DMS 273 (cell line): ENCODE results near the gene SNAP29.
"Not testable (repeated sequence)": the region's sequence is repeated elsewhere in the genome, so short reads cannot be mapped to it uniquely, and the experiment has no call there.

ENCODE experiments used
- DNase-seq: peaks from one replicate; lab custom pipeline; 2025; ENCODE audit not compliant: unreplicated experiment; lab: John Stamatoyannopoulos, UW

Gene SNAP29

GRCh38 chr22:20899827-20900423 lies 41.1 kb downstream of the SNAP29 start:
- no peak for DNase-seq

GRCh38 chr22:20901093-20902033 lies 42.6 kb downstream of the SNAP29 start:
- DNase-seq = not testable (repeated sequence)

- DNase-seq = no peak
Observed at GRCh38 chr22:20903093-20903492, 44.3 kb downstream of the SNAP29 start.

GRCh38 chr22:20904008-20904979 lies 45.5 kb downstream of the SNAP29 start:
- peak; percentile 40 for DNase-seq

GRCh38 chr22:20904980-20905355 lies 46.2 kb downstream of the SNAP29 start:
- DNase-seq = peak; percentile 44

- peak; percentile 55 for DNase-seq
Observed at GRCh38 chr22:20905415-20906386, 46.9 kb downstream of the SNAP29 start.

GRCh38 chr22:20906387-20906767 lies 47.6 kb downstream of the SNAP29 start:
- DNase-seq = no peak

- DNase-seq = not testable (repeated sequence)
Observed at GRCh38 chr22:20908717-20909116, 49.9 kb downstream of the SNAP29 start.

GRCh38 chr22:20909543-20910303 lies 50.9 kb downstream of the SNAP29 start:
- DNase-seq = no peak

GRCh38 chr22:20912494-20912893 lies 53.7 kb downstream of the SNAP29 start:
- DNase-seq = no peak

GRCh38 chr22:20916916-20917810 lies 58.4 kb downstream of the SNAP29 start, which contains the start of gene CRKL:
CRKL (plus strand) TSS chr22:20917407; CDS start chr22:20917935, 528 bp downstream.
- peak; percentile 98 for DNase-seq

GRCh38 chr22:20918663-20919218 lies 59.9 kb downstream of the SNAP29 start:
- peak; percentile 39 for DNase-seq

GRCh38 chr22:20919718-20920117 lies 60.9 kb downstream of the SNAP29 start:
- DNase-seq = no peak

- DNase-seq = no peak
Observed at GRCh38 chr22:20920881-20921203, 62.0 kb downstream of the SNAP29 start.

- no peak for DNase-seq
Observed at GRCh38 chr22:20922141-20922751, 63.4 kb downstream of the SNAP29 start.

- DNase-seq = no peak
Observed at GRCh38 chr22:20926243-20926642, 67.4 kb downstream of the SNAP29 start.

GRCh38 chr22:20927940-20928572 lies 69.2 kb downstream of the SNAP29 start:
- no peak for DNase-seq
